ENCODE measurements around the gene PPP2R5E. TPM values are rescaled to one million over a fixed set of nuclear protein-coding genes. Genes with fewer than 3 reads are reported as not detected.

PPP2R5E gene
- total and polyA plus RNA-seq, 11 donors: 6.2 to 44.2 (median 31.3) TPM

- H3K4me3 ChIP-seq: no peak overlapping the region
- H3K9me3 ChIP-seq: peaks cover 0 to 12% (median 0%) of the 10 kb centered on the region in 12 donors
- intact Hi-C loops (cut with DNase I): no loop called here
- DNase-seq (no peak), ATAC-seq (no peak)
- WGBS, 4 donors: 83 to 97% (median 92%) methylated on average over 1 of the region's 1 CpG
- TF ChIP-seq CTCF (IDR thresholded peaks at IDR 0.05): no peak
- no peak for TF ChIP-seq POLR2A (IDR thresholded peaks at IDR 0.05)
- peaks cover 0 to 8% (median 0%) of the 10 kb centered on the region in 12 donors for H3K4me1 ChIP-seq
- no peaks in the 10 kb centered on the region for H3K36me3 ChIP-seq
- H3K27me3 ChIP-seq: no peaks in the 10 kb centered on the region
- no peak overlapping the region for H3K27ac ChIP-seq
Observed at GRCh38 chr14:63504648-63505047, 38.5 kb downstream of the PPP2R5E start.

- Histone ChIP-seq H3K4me3 (no peak overlapping the region), H3K27ac (no peak overlapping the region), H3K9me3 (peaks cover 0 to 9% (median 0%) of the 10 kb centered on the region in 12 donors), H3K36me3 (no peaks in the 10 kb centered on the region), H3K4me1 (peaks cover 0 to 29% (median 12%) of the 10 kb centered on the region in 12 donors), H3K27me3 (no peaks in the 10 kb centered on the region)
- 78% methylated on average over 3 of the region's 3 CpGs for WGBS, 4 donors
- no peak for DNase-seq
- intact Hi-C loops (cut with DNase I): no loop called here
- ATAC-seq: no peak
- TF ChIP-seq CTCF (IDR thresholded peaks at IDR 0.05) (no peak), POLR2A (IDR thresholded peaks at IDR 0.05) (no peak)
Observed at GRCh38 chr14:63501429-63501828, 41.7 kb downstream of the PPP2R5E start.

- TF ChIP-seq POLR2A (IDR thresholded peaks at IDR 0.05): no peak
- TF ChIP-seq CTCF (IDR thresholded peaks at IDR 0.05): no peak
- H3K9me3 ChIP-seq: peaks cover 0 to 9% (median 0%) of the 10 kb centered on the region in 12 donors
- intact Hi-C loops (cut with DNase I): no loop called here
- peaks cover 0 to 38% (median 15%) of the 10 kb centered on the region in 12 donors for H3K4me1 ChIP-seq
- no peak for DNase-seq
- 56 to 89% (median 62%) methylated on average over 1 of the region's 1 CpG for WGBS, 4 donors
- H3K36me3 ChIP-seq: no peaks in the 10 kb centered on the region
- peak overlapping the region in 4 of 12 donors; percentile 5 to 50 (median 34) for H3K27ac ChIP-seq
- peak in 1 of 4 donors; percentile 56 for ATAC-seq
- H3K27me3 ChIP-seq: no peaks in the 10 kb centered on the region
- no peak overlapping the region for H3K4me3 ChIP-seq
Observed at GRCh38 chr14:63499701-63500250, 43.4 kb downstream of the PPP2R5E start.

GRCh38 chr14:63496837-63497400 lies 46.3 kb downstream of the PPP2R5E start:
- Histone ChIP-seq H3K9me3 (peaks cover 0 to 9% (median 0%) of the 10 kb centered on the region in 12 donors), H3K4me1 (peaks cover 0 to 51% (median 21%) of the 10 kb centered on the region in 12 donors), H3K27me3 (no peaks in the 10 kb centered on the region), H3K4me3 (no peak overlapping the region), H3K36me3 (no peaks in the 10 kb centered on the region), H3K27ac (peak overlapping the region in 4 of 12 donors; percentile 0 to 34 (median 22))
- TF ChIP-seq POLR2A (IDR thresholded peaks at IDR 0.05) (no peak), CTCF (IDR thresholded peaks at IDR 0.05) (no peak)
- intact Hi-C loops (cut with DNase I): no loop called here
- 32 to 57% (median 41%) methylated on average over 2 of the region's 2 CpGs for WGBS, 4 donors
- ATAC-seq (peak in 3 of 4 donors; percentile 66 to 80 (median 71)), DNase-seq (peak in 3 of 5 donors; percentile 31 to 48 (median 38))
